HEK293T (cell line): ENCODE measurements around the gene PDGFA.

ENCODE experiments used
- BHLHE40 ChIP-seq: fragments of 450-650 bp; IDR thresholded peaks from 2 replicates; pipeline ENCODE4 v1.6.1; 2016; ENCODE audit warnings: mild to moderate bottlenecking, moderate library complexity, borderline replicate concordance
- FOXA1 ChIP-seq: fragments of 450-650 bp; IDR thresholded peaks from 2 replicates; pipeline ENCODE4 v1.6.1; 2016; ENCODE audit warnings: mild to moderate bottlenecking
- FOXK2 ChIP-seq: fragments of 450-650 bp; IDR thresholded peaks from 2 replicates; pipeline ENCODE4 v1.6.1; 2016; ENCODE audit warnings: mild to moderate bottlenecking
- FOXM1 ChIP-seq: fragments of 450-650 bp; IDR thresholded peaks from 2 replicates; pipeline ENCODE4 v1.6.1; 2017; ENCODE audit warnings: mild to moderate bottlenecking, borderline replicate concordance
- L3MBTL2 ChIP-seq: fragments of 450-650 bp; conservative IDR thresholded peaks from 2 replicates; pipeline ENCODE4 v1.6.1; 2016; ENCODE audit warnings: mild to moderate bottlenecking
- NFRKB ChIP-seq: fragments of 450-650 bp; IDR thresholded peaks from 2 replicates; pipeline ENCODE4 v1.6.1; 2016; ENCODE audit warnings: mild to moderate bottlenecking, moderate library complexity
- SP1 ChIP-seq: fragments of 450-650 bp; IDR thresholded peaks from 2 replicates; pipeline ENCODE4 v1.6.1; 2017
- SUZ12 ChIP-seq: fragments of 450-650 bp; IDR thresholded peaks from 2 replicates; pipeline ENCODE4 v1.6.1; 2016; ENCODE audit warnings: mild to moderate bottlenecking
- TARDBP ChIP-seq: fragments of 450-650 bp; IDR thresholded peaks from 2 replicates; pipeline ENCODE4 v1.6.1; 2016
- ZNF384 ChIP-seq: fragments of 450-650 bp; IDR thresholded peaks from 2 replicates; pipeline ENCODE4 v1.6.1; 2016

DNA sequence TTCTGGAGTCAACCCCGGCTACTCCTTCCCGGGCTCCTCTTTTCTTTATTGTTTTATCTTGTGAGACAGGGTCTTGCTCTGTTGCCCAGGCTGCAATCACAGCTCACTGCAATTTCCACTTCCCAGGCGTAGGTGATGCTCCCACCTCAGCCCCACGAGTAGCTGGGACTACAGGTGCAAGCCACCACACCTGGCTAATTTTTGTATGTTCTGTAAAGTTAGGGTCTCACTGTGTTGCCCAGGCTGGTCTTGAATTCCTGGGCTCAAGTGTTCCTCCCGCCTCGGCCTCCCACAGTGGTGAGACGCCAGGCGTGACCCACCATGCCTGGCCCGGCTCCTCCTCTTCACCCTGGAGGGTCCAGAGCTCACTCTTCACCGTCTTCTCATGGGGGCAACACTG is 15.3 kb upstream of the PDGFA start:
- TF ChIP-seq SP1: no peak
- TF ChIP-seq BHLHE40: no peak
- TF ChIP-seq FOXM1: no peak
- no peak for TF ChIP-seq L3MBTL2
- no peak for TF ChIP-seq FOXK2
- TF ChIP-seq TARDBP: no peak
- TF ChIP-seq NFRKB: no peak
- TF ChIP-seq ZNF384: no peak
- no peak for TF ChIP-seq FOXA1
- TF ChIP-seq SUZ12: no peak
